Astrocyte (in vitro differentiated cells and primary cell): ENCODE data around the gene RDH5. TPM values are rescaled to one million over a fixed set of nuclear protein-coding genes. Genes with fewer than 3 reads are reported as not detected.

Experiments
- DNase-seq: peaks from one replicate; pipeline ENCODE4 v3.0.0-alpha.2; 2010; ENCODE audit warnings: low read depth
- FAIRE-seq: peaks from 2 replicates; lab custom pipeline; 2011; peaks lifted over from hg19 to GRCh38; lab: Jason Lieb, UNC
- H2AFZ ChIP-seq: 2 replicates; pipeline ENCODE4 v1.6.0; 2012; ENCODE audit warnings: low read depth, low read length, inconsistent platforms
- H3K27ac ChIP-seq: 2 replicates; pipeline ENCODE4 v1.5.1; 2011; ENCODE audit warnings: low read depth, low read length, inconsistent platforms
- H3K27me3 ChIP-seq: 2 replicates; pipeline ENCODE4 v1.6.0; 2011; ENCODE audit warnings: low read length, inconsistent platforms; ENCODE audit not compliant: insufficient read depth
- H3K36me3 ChIP-seq: 2 replicates; pipeline ENCODE4 v1.5.1; 2011; ENCODE audit warnings: low read length, inconsistent platforms; ENCODE audit not compliant: insufficient read depth
- H3K4me1 ChIP-seq: 2 replicates; pipeline ENCODE4 v1.5.1; 2011; ENCODE audit warnings: low read length, inconsistent platforms; ENCODE audit not compliant: insufficient read depth
- H3K4me2 ChIP-seq: 2 replicates; pipeline ENCODE4 v1.6.0; 2012; ENCODE audit warnings: low read length, inconsistent platforms
- H3K4me3 ChIP-seq: 2 replicates; pipeline ENCODE4 v1.5.1; 2011; ENCODE audit warnings: low read depth, mild to moderate bottlenecking, low read length, inconsistent platforms; ENCODE audit not compliant: insufficient read depth
- H3K79me2 ChIP-seq: 2 replicates; pipeline ENCODE4 v1.6.0; 2012; ENCODE audit warnings: mild to moderate bottlenecking, low read length, inconsistent platforms; ENCODE audit not compliant: insufficient read depth
- H3K9ac ChIP-seq: 2 replicates; pipeline ENCODE4 v1.6.0; 2012; ENCODE audit warnings: mild to moderate bottlenecking, low read length, inconsistent platforms
- H3K9me3 ChIP-seq: 2 replicates; pipeline ENCODE4 v1.5.1; 2012; ENCODE audit warnings: low read depth, mild to moderate bottlenecking, low read length, inconsistent platforms; ENCODE audit not compliant: insufficient read depth
- H4K20me1 ChIP-seq: 2 replicates; pipeline ENCODE4 v1.6.0; 2012; ENCODE audit warnings: low read length, inconsistent platforms; ENCODE audit not compliant: insufficient read depth
- H3K27ac Mint-ChIP-seq: one replicate; pipeline ENCODE4 v1.8.0; 2021; ENCODE audit warnings: mild to moderate bottlenecking, mixed read lengths; ENCODE audit not compliant: unreplicated experiment
- H3K27me3 Mint-ChIP-seq: one replicate; pipeline ENCODE4 v1.8.0; 2021; ENCODE audit warnings: low read depth, mixed read lengths; ENCODE audit not compliant: unreplicated experiment
- H3K36me3 Mint-ChIP-seq: one replicate; pipeline ENCODE4 v1.8.0; 2021; ENCODE audit warnings: low read depth, mixed read lengths; ENCODE audit not compliant: unreplicated experiment
- H3K4me1 Mint-ChIP-seq: one replicate; pipeline ENCODE4 v1.8.0; 2021; ENCODE audit warnings: low read depth, mixed read lengths; ENCODE audit not compliant: unreplicated experiment
- H3K4me3 Mint-ChIP-seq: one replicate; pipeline ENCODE4 v1.8.0; 2021; ENCODE audit warnings: mild to moderate bottlenecking, moderate library complexity, mixed read lengths; ENCODE audit not compliant: unreplicated experiment
- H3K9me3 Mint-ChIP-seq: one replicate; pipeline ENCODE4 v1.8.0; 2021; ENCODE audit warnings: mild to moderate bottlenecking, mixed read lengths; ENCODE audit not compliant: unreplicated experiment
- EZH2 ChIP-seq: IDR thresholded peaks from 2 replicates; pipeline ENCODE4 v1.6.1; 2012; ENCODE audit warnings: mild to moderate bottlenecking, low read length, inconsistent platforms; ENCODE audit not compliant: insufficient read depth
- total RNA-seq: library from RNA; stranded (reverse); gene quantifications from 2 replicates; pipeline ENCODE4 v1.2.1, GENCODE V29; 2021
- TF ChIP-seq, protein P1 (sequence below): IDR thresholded peaks from 2 replicates; pipeline ENCODE4 v1.5.1; 2011; ENCODE audit warnings: low read depth, mild to moderate bottlenecking, inconsistent platforms, low read length, moderate library complexity; ENCODE audit not compliant: insufficient read depth

RDH5 gene
- total RNA-seq, 1 donor from 2014 or later, result 2.1 TPM

DNA sequence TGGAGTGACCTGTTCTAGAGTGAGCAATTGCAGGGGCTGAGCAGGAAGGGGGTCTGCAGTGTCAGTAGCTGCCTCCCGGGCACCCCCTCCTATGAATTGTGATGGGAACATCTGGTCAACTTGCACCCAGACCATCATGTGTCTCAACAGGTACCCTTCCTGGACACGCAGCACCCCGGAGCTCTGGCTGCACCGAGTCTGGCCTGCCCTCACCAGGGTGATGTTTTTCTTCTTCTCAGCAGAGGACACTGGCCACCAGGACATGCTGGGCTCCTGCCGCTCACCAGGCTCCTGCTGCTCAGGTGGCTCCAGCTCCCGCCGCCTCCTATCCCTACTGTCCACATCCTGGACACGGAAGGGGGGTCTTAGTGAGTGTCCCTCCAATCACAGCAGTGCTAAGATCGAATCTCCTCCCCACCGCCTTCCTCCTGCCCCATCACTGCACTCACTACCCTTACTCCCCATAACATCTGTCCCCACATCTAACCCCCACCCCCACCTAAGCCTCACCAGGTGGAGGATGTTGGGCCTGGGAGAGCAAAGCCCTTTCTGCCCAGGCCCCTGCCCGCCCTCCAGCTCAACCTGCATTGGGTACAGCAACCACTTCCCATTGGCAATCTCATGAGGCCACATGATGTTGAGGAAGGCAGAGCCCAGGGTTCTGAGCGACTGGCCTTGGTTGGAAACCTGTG is 27.4 kb upstream of the RDH5 start:
- H3K27ac Mint-ChIP-seq, result no peak overlapping the region
- no peaks in the 10 kb centered on the region for H3K4me1 Mint-ChIP-seq
- H3K36me3 Mint-ChIP-seq, result peaks cover 10% of the 10 kb centered on the region
- Histone ChIP-seq H3K4me2 (no peak overlapping the region), H3K36me3 (no peaks in the 10 kb centered on the region), H2AFZ (no peak overlapping the region), H3K79me2 (no peaks in the 10 kb centered on the region), H3K27me3 (no peaks in the 10 kb centered on the region), H3K27ac (no peak overlapping the region), H4K20me1 (no peaks in the 10 kb centered on the region), H3K4me3 (no peak overlapping the region), H3K4me1 (no peaks in the 10 kb centered on the region), H3K9me3 (no peaks in the 10 kb centered on the region), H3K9ac (no peak overlapping the region)
- no peak overlapping the region for H3K4me3 Mint-ChIP-seq
- DNase-seq (no peak), FAIRE-seq (no peak)
- H3K9me3 Mint-ChIP-seq, result no peaks in the 10 kb centered on the region
- TF ChIP-seq EZH2, result no peak
- TF ChIP-seq, protein P1, sequence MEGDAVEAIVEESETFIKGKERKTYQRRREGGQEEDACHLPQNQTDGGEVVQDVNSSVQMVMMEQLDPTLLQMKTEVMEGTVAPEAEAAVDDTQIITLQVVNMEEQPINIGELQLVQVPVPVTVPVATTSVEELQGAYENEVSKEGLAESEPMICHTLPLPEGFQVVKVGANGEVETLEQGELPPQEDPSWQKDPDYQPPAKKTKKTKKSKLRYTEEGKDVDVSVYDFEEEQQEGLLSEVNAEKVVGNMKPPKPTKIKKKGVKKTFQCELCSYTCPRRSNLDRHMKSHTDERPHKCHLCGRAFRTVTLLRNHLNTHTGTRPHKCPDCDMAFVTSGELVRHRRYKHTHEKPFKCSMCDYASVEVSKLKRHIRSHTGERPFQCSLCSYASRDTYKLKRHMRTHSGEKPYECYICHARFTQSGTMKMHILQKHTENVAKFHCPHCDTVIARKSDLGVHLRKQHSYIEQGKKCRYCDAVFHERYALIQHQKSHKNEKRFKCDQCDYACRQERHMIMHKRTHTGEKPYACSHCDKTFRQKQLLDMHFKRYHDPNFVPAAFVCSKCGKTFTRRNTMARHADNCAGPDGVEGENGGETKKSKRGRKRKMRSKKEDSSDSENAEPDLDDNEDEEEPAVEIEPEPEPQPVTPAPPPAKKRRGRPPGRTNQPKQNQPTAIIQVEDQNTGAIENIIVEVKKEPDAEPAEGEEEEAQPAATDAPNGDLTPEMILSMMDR, result no peak
- peaks cover 6% of the 10 kb centered on the region for H3K27me3 Mint-ChIP-seq

DNA sequence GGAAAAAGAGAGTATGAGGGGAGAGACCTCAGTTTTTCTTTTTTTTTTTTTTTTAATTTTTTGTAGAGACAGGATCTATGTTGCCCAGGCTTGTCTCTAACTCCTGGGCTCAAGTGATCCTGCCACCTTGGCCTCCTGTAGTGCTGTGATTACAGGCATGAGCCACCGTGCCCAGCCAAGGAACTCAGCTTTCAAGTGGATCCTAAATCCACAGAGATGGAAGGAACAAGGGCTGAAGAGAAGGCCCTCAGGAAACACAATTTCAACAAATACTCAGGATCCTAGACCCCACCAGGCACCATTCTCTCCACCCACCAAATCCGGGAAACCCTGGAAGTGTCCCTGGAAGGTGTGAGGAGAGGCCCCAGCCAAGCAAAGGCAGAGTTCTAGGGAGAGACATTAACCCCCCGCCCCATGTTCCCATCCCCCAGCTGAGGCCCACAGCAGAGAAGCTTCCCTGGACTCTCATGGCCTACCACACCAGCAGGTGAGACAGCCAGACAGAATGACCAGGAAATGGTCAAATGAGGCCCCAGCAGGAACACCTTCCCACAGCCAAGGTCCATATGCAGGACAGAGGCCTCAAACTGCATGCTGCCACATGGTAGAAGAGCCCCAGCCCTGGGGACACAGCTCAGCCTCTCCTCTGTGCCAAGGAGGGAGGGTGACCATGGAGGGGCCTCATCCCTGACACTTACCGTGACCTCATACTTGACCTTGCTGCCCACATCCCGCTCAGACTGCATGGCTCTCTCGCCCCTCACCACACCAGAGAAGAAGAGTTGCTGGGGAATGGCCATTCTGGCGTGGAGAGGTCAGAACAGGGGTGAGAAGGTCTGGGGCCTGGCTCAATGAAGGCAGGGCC is 26.6 kb upstream of the RDH5 start:
- FAIRE-seq, result no peak
- no peaks in the 10 kb centered on the region for H3K4me1 Mint-ChIP-seq

More for the DNA sequence above, 26.6 kb upstream of the RDH5 start:
- DNase-seq, result no peak
- H3K9me3 ChIP-seq, result no peaks in the 10 kb centered on the region
- H3K4me3 Mint-ChIP-seq, result no peak overlapping the region
- H3K4me2 ChIP-seq, result no peak overlapping the region
- peaks cover 8% of the 10 kb centered on the region for H3K36me3 Mint-ChIP-seq
- H3K27ac Mint-ChIP-seq, result no peak overlapping the region
- H3K9me3 Mint-ChIP-seq, result no peaks in the 10 kb centered on the region
- H3K27ac ChIP-seq, result no peak overlapping the region
- H3K27me3 ChIP-seq, result no peaks in the 10 kb centered on the region
- H3K36me3 ChIP-seq, result no peaks in the 10 kb centered on the region
- TF ChIP-seq EZH2, result no peak
- TF ChIP-seq, protein P1, result no peak
- H3K4me1 ChIP-seq, result no peaks in the 10 kb centered on the region
- H3K79me2 ChIP-seq, result no peaks in the 10 kb centered on the region
- no peak overlapping the region for H3K9ac ChIP-seq
- no peaks in the 10 kb centered on the region for H4K20me1 ChIP-seq
- no peak overlapping the region for H2AFZ ChIP-seq
- no peak overlapping the region for H3K4me3 ChIP-seq
- peaks cover 6% of the 10 kb centered on the region for H3K27me3 Mint-ChIP-seq
